WTC11 (cell line): ENCODE results near the gene SLC66A2. TPM values are rescaled to one million over a fixed set of nuclear protein-coding genes. Genes with fewer than 3 reads are reported as not detected.
"Not testable (repeated sequence)": the region's sequence is repeated elsewhere in the genome, so short reads cannot be mapped to it uniquely, and the experiment has no call there.

ENCODE experiments used
- ATAC-seq: fragments of 200-7000 bp; cut with Tn5 transposase; 2 replicates; pipeline ENCODE4 v1.10.0; 2021; ENCODE audit warnings: mild to moderate bottlenecking, moderate library complexity
- CTCF ChIA-PET: fragments of 300-600 bp; sonication (Branson Sonifier 250); formaldehyde crosslinking; loops from one replicate; lab custom pipeline; 2021; ENCODE audit warnings: antibody characterized with exemption; lab: Charles Lee
- POLR2A ChIA-PET: fragments of 350-600 bp; sonication (Branson Sonifier 250); formaldehyde crosslinking; loops from one replicate; lab custom pipeline; 2021; ENCODE audit warnings: antibody characterized with exemption; lab: Charles Lee
- DNase-seq: peaks from one replicate; pipeline ENCODE4 v3.0.0; 2021; ENCODE audit warnings: low spot score
- H3K27ac Mint-ChIP-seq: 2 replicates; pipeline ENCODE4 v1.8.0; 2021; ENCODE audit warnings: mixed read lengths
- H3K27me3 Mint-ChIP-seq: 2 replicates; pipeline ENCODE4 v1.8.0; 2021; ENCODE audit warnings: low read depth, mild to moderate bottlenecking, moderate library complexity, mixed read lengths
- H3K36me3 Mint-ChIP-seq: 2 replicates; pipeline ENCODE4 v1.8.0; 2021; ENCODE audit warnings: mixed read lengths
- H3K4me1 Mint-ChIP-seq: 2 replicates; pipeline ENCODE4 v1.8.0; 2022; ENCODE audit warnings: mixed read lengths
- H3K4me3 Mint-ChIP-seq: 2 replicates; pipeline ENCODE4 v1.8.0; 2021; ENCODE audit warnings: mild to moderate bottlenecking, moderate library complexity, mixed read lengths
- H3K9me3 Mint-ChIP-seq: 2 replicates; pipeline ENCODE4 v1.8.0; 2021; ENCODE audit warnings: mixed read lengths
- CREB1 ChIP-seq: sonication (generic); formaldehyde crosslinking; IDR thresholded peaks from 2 replicates; pipeline ENCODE4 v1.8.0; 2023; ENCODE audit warnings: mild to moderate bottlenecking, missing genetic modification reagents
- FOXJ3 ChIP-seq: sonication (generic); formaldehyde crosslinking; IDR thresholded peaks from 2 replicates; pipeline ENCODE4 v1.9.0; 2021; ENCODE audit warnings: missing genetic modification reagents, mild to moderate bottlenecking, borderline replicate concordance
- IRF2 ChIP-seq: sonication (generic); formaldehyde crosslinking; IDR thresholded peaks from 2 replicates; pipeline ENCODE4 v1.8.0; 2022; ENCODE audit warnings: low read depth, missing genetic modification reagents, borderline replicate concordance
- RORB ChIP-seq: fragments of 250-450 bp; sonication (Bioruptor Pico); IDR thresholded peaks from 2 replicates; pipeline ENCODE4 v1.9.0; 2021; ENCODE audit warnings: mild to moderate bottlenecking
- TEAD4 ChIP-seq: sonication (generic); formaldehyde crosslinking; IDR thresholded peaks from 2 replicates; pipeline ENCODE4 v1.8.0; 2022; ENCODE audit warnings: mild to moderate bottlenecking, missing genetic modification reagents
- ZBTB21 ChIP-seq: sonication (generic); formaldehyde crosslinking; IDR thresholded peaks from 2 replicates; pipeline ENCODE4 v1.8.1; 2023; ENCODE audit warnings: mild to moderate bottlenecking, missing genetic modification reagents, borderline replicate concordance
- ZNF396 ChIP-seq: fragments of 250-450 bp; sonication (Bioruptor Pico); IDR thresholded peaks from 2 replicates; pipeline ENCODE4 v1.8.0; 2021; ENCODE audit warnings: mild to moderate bottlenecking, moderate library complexity, borderline replicate concordance
- total RNA-seq: library from RNA; stranded (reverse); gene quantifications from 3 replicates; pipeline ENCODE4 v1.2.3, GENCODE V29; 2021
- TF ChIP-seq, protein P1 (sequence below): fragments of 200-600 bp; IDR thresholded peaks from 2 replicates; pipeline ENCODE4 v1.8.0; 2022; ENCODE audit warnings: antibody characterized with exemption
- TF ChIP-seq, protein P2 (sequence below): sonication (generic); formaldehyde crosslinking; IDR thresholded peaks from 2 replicates; pipeline ENCODE4 v1.8.0; 2023; ENCODE audit warnings: missing genetic modification reagents, mild to moderate bottlenecking, borderline replicate concordance
- TF ChIP-seq, protein P3 (sequence below): fragments of 250-450 bp; sonication (Bioruptor Pico); conservative IDR thresholded peaks from 2 replicates; pipeline ENCODE4 v1.9.0; 2021; ENCODE audit warnings: mild to moderate bottlenecking
- TF ChIP-seq, protein P4 (sequence below): sonication (generic); formaldehyde crosslinking; IDR thresholded peaks from 2 replicates; pipeline ENCODE4 v1.8.0; 2022; ENCODE audit warnings: mild to moderate bottlenecking, missing genetic modification reagents
- TF ChIP-seq, protein P5 (sequence below): fragments of 250-450 bp; sonication (Bioruptor Pico); IDR thresholded peaks from 2 replicates; pipeline ENCODE4 v1.8.0; 2021; ENCODE audit warnings: mild to moderate bottlenecking
- TF ChIP-seq, protein P6 (sequence below): sonication (generic); formaldehyde crosslinking; IDR thresholded peaks from 2 replicates; pipeline ENCODE4 v1.8.1; 2023; ENCODE audit warnings: mild to moderate bottlenecking, missing genetic modification reagents
- TF ChIP-seq, protein P7 (sequence below): sonication (generic); formaldehyde crosslinking; conservative IDR thresholded peaks from 2 replicates; pipeline ENCODE4 v1.8.1; 2023; ENCODE audit warnings: mild to moderate bottlenecking, low read depth, missing genetic modification reagents, moderate library complexity
- TF ChIP-seq, protein P8 (sequence below): sonication (generic); formaldehyde crosslinking; IDR thresholded peaks from 2 replicates; pipeline ENCODE4 v1.8.1; 2022; ENCODE audit warnings: missing genetic modification reagents, borderline replicate concordance

Gene SLC66A2
- total RNA-seq, 1 experiment from 2014 or later = 20.9 TPM

DNA sequence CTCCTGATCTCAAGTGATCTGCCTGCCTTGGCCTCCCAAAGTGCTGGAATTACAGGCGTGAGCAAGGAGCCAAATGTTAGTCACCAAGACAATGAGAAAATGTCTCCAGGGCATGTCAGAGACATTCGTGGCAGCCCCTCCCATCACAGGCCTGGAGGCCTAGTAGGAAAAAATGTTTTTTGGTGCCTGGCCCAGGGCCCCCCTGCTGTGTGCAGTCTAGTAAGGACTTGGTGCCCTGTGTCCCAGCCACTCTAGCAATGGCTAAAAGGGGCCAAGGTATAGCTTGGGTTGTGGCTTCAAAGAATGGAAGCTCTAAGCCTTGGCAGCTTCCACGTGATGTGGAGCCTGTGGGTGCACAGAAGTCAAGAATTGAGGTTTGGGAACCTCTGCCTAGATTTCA lies 49.4 kb upstream of the SLC66A2 start (continued):
- TF ChIP-seq, protein P1, sequence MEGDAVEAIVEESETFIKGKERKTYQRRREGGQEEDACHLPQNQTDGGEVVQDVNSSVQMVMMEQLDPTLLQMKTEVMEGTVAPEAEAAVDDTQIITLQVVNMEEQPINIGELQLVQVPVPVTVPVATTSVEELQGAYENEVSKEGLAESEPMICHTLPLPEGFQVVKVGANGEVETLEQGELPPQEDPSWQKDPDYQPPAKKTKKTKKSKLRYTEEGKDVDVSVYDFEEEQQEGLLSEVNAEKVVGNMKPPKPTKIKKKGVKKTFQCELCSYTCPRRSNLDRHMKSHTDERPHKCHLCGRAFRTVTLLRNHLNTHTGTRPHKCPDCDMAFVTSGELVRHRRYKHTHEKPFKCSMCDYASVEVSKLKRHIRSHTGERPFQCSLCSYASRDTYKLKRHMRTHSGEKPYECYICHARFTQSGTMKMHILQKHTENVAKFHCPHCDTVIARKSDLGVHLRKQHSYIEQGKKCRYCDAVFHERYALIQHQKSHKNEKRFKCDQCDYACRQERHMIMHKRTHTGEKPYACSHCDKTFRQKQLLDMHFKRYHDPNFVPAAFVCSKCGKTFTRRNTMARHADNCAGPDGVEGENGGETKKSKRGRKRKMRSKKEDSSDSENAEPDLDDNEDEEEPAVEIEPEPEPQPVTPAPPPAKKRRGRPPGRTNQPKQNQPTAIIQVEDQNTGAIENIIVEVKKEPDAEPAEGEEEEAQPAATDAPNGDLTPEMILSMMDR = no peak
- TF ChIP-seq FOXJ3 (CRISPR knock-in tag) (no peak), TEAD4 (CRISPR knock-in tag) (no peak), IRF2 (CRISPR knock-in tag) (no peak)
- TF ChIP-seq, protein P2, sequence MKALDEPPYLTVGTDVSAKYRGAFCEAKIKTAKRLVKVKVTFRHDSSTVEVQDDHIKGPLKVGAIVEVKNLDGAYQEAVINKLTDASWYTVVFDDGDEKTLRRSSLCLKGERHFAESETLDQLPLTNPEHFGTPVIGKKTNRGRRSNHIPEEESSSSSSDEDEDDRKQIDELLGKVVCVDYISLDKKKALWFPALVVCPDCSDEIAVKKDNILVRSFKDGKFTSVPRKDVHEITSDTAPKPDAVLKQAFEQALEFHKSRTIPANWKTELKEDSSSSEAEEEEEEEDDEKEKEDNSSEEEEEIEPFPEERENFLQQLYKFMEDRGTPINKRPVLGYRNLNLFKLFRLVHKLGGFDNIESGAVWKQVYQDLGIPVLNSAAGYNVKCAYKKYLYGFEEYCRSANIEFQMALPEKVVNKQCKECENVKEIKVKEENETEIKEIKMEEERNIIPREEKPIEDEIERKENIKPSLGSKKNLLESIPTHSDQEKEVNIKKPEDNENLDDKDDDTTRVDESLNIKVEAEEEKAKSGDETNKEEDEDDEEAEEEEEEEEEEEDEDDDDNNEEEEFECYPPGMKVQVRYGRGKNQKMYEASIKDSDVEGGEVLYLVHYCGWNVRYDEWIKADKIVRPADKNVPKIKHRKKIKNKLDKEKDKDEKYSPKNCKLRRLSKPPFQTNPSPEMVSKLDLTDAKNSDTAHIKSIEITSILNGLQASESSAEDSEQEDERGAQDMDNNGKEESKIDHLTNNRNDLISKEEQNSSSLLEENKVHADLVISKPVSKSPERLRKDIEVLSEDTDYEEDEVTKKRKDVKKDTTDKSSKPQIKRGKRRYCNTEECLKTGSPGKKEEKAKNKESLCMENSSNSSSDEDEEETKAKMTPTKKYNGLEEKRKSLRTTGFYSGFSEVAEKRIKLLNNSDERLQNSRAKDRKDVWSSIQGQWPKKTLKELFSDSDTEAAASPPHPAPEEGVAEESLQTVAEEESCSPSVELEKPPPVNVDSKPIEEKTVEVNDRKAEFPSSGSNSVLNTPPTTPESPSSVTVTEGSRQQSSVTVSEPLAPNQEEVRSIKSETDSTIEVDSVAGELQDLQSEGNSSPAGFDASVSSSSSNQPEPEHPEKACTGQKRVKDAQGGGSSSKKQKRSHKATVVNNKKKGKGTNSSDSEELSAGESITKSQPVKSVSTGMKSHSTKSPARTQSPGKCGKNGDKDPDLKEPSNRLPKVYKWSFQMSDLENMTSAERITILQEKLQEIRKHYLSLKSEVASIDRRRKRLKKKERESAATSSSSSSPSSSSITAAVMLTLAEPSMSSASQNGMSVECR (CRISPR knock-in tag) = no peak
- TF ChIP-seq, protein P3, sequence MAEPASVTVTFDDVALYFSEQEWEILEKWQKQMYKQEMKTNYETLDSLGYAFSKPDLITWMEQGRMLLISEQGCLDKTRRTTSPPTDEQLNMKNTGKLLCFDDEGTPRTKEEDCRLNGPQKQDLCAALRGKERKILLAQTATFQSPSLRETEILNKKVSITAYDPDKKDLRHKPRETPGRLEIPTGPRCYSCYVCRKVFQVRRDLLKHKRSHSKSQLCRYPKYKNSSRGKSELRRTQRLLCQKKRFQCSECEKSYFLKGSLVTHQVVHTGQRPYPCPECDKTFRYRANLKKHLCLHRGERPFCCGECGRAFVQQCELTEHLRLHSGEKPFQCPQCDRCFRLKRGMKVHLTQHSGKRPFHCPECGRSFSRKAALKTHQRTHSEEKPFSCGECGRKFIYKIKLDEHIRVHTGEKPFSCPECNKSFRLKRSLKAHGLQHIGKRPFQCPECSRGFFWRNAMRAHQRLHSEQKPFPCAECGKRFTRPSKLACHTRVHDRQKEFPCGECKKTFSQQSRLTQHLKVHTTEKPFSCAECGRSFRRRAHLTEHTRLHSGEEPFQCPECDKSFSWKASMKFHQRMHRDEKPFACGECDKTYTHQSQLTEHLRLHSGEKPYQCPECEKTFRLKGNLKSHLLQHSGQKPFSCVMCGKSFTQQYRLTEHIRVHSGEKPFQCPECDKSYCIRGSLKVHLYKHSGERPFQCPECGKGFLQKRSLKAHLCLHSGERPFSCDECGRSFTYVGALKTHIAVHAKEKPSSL (CRISPR knock-in tag) = no peak

DNA sequence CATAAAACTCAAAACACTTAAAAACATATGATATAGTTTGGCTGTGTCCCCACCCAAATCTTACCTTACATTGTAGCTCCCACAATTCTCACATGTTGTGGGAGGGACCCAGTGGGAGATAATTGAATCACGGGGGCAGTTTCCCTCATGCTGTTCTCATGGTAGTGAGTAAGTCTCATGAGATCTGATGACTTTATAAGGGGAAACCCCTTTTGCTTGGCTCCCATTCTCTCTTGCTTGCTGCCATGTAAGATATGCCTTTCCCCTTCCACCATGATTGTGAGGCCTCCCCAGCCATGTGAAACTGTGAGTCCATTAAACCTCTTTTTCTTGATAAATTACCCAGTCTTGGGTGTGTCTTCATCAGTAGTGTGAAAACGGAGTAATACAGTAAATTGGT lies 48.2 kb upstream of the SLC66A2 start:
- ATAC-seq, CTCF ChIA-PET, H3K4me1 Mint-ChIP-seq, POLR2A ChIA-PET, H3K36me3 Mint-ChIP-seq, H3K27ac Mint-ChIP-seq, H3K4me3 Mint-ChIP-seq, DNase-seq: not testable (repeated sequence)
- peaks cover 24% of the 10 kb centered on the region for H3K9me3 Mint-ChIP-seq
- H3K27me3 Mint-ChIP-seq = peaks cover 13% of the 10 kb centered on the region; the same call in 1 of the 2 replicates

DNA sequence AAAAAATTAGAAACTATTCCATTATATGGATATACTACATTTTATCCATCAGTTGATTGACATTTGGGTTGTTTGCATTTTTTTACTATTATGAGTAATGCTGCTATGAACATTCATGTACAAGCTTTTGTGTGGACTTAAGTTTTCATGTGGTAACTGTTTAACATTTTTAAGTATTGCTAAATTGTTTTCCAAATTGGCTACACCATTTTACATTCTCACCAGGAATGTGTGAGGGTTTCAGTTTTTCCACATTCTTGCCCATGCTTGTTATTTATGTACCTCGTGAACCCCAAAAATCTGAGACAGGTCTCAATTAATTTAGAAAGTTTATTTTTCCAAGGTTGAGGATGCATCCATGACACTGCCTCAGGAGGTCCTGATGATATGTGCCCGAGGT lies 40.0 kb upstream of the SLC66A2 start:
- Mint-ChIP-seq H3K36me3 (peaks cover 4% of the 10 kb centered on the region), H3K9me3 (no peaks in the 10 kb centered on the region), H3K4me1 (peaks cover 40% of the 10 kb centered on the region), H3K27me3 (peaks cover 3% of the 10 kb centered on the region; the same call in 1 of the 2 replicates), H3K4me3 (no peak overlapping the region), H3K27ac (no peak overlapping the region)
- ChIA-PET POLR2A (no interaction called here), CTCF (no interaction called here)
- ATAC-seq = no peak
- no peak for DNase-seq
- TF ChIP-seq, protein P4, sequence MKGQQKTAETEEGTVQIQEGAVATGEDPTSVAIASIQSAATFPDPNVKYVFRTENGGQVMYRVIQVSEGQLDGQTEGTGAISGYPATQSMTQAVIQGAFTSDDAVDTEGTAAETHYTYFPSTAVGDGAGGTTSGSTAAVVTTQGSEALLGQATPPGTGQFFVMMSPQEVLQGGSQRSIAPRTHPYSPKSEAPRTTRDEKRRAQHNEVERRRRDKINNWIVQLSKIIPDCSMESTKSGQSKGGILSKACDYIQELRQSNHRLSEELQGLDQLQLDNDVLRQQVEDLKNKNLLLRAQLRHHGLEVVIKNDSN (CRISPR knock-in tag) = no peak
- TF ChIP-seq, protein P5, sequence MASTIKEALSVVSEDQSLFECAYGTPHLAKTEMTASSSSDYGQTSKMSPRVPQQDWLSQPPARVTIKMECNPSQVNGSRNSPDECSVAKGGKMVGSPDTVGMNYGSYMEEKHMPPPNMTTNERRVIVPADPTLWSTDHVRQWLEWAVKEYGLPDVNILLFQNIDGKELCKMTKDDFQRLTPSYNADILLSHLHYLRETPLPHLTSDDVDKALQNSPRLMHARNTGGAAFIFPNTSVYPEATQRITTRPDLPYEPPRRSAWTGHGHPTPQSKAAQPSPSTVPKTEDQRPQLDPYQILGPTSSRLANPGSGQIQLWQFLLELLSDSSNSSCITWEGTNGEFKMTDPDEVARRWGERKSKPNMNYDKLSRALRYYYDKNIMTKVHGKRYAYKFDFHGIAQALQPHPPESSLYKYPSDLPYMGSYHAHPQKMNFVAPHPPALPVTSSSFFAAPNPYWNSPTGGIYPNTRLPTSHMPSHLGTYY = no peak
- TF ChIP-seq CREB1 (CRISPR knock-in tag) (no peak), RORB (no peak), ZBTB21 (CRISPR knock-in tag) (no peak), ZNF396 (CRISPR knock-in tag) (no peak)
- TF ChIP-seq, protein P6, sequence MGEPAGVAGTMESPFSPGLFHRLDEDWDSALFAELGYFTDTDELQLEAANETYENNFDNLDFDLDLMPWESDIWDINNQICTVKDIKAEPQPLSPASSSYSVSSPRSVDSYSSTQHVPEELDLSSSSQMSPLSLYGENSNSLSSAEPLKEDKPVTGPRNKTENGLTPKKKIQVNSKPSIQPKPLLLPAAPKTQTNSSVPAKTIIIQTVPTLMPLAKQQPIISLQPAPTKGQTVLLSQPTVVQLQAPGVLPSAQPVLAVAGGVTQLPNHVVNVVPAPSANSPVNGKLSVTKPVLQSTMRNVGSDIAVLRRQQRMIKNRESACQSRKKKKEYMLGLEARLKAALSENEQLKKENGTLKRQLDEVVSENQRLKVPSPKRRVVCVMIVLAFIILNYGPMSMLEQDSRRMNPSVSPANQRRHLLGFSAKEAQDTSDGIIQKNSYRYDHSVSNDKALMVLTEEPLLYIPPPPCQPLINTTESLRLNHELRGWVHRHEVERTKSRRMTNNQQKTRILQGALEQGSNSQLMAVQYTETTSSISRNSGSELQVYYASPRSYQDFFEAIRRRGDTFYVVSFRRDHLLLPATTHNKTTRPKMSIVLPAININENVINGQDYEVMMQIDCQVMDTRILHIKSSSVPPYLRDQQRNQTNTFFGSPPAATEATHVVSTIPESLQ (CRISPR knock-in tag) = no peak
- TF ChIP-seq, protein P7, sequence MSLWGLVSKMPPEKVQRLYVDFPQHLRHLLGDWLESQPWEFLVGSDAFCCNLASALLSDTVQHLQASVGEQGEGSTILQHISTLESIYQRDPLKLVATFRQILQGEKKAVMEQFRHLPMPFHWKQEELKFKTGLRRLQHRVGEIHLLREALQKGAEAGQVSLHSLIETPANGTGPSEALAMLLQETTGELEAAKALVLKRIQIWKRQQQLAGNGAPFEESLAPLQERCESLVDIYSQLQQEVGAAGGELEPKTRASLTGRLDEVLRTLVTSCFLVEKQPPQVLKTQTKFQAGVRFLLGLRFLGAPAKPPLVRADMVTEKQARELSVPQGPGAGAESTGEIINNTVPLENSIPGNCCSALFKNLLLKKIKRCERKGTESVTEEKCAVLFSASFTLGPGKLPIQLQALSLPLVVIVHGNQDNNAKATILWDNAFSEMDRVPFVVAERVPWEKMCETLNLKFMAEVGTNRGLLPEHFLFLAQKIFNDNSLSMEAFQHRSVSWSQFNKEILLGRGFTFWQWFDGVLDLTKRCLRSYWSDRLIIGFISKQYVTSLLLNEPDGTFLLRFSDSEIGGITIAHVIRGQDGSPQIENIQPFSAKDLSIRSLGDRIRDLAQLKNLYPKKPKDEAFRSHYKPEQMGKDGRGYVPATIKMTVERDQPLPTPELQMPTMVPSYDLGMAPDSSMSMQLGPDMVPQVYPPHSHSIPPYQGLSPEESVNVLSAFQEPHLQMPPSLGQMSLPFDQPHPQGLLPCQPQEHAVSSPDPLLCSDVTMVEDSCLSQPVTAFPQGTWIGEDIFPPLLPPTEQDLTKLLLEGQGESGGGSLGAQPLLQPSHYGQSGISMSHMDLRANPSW (CRISPR knock-in tag) = no peak
- TF ChIP-seq, protein P8, sequence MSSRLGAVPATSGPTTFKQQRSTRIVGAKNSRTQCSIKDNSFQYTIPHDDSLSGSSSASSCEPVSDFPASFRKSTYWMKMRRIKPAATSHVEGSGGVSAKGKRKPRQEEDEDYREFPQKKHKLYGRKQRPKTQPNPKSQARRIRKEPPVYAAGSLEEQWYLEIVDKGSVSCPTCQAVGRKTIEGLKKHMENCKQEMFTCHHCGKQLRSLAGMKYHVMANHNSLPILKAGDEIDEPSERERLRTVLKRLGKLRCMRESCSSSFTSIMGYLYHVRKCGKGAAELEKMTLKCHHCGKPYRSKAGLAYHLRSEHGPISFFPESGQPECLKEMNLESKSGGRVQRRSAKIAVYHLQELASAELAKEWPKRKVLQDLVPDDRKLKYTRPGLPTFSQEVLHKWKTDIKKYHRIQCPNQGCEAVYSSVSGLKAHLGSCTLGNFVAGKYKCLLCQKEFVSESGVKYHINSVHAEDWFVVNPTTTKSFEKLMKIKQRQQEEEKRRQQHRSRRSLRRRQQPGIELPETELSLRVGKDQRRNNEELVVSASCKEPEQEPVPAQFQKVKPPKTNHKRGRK = no peak
